K562 (cell line): Measurements from ENCODE around the gene F12. TPM values are rescaled to one million over a fixed set of nuclear protein-coding genes. Genes with fewer than 3 reads are reported as not detected.

ENCODE experiments used
- BRD4 ChIP-seq: fragments of 200-600 bp; sonication (generic); IDR thresholded peaks from 2 replicates; pipeline ENCODE4 v1.6.1; 2017; ENCODE audit warnings: inconsistent platforms
- BRD9 ChIP-seq: fragments of 450-650 bp; IDR thresholded peaks from 2 replicates; pipeline ENCODE4 v1.6.1; 2018; ENCODE audit warnings: low read depth; ENCODE audit not compliant: partially characterized antibody
- COPS2 ChIP-seq: fragments of 450-650 bp; conservative IDR thresholded peaks from 2 replicates; pipeline ENCODE4 v1.6.1; 2016; ENCODE audit warnings: mild to moderate bottlenecking, moderate library complexity
- EGR1 ChIP-seq: fragments of 450-650 bp; conservative IDR thresholded peaks from 2 replicates; pipeline ENCODE4 v1.6.1; 2017; ENCODE audit warnings: mild to moderate bottlenecking
- ETS1 ChIP-seq: conservative IDR thresholded peaks from 2 replicates; pipeline ENCODE4 v1.6.1; 2011; ENCODE audit warnings: low read depth, mild to moderate bottlenecking, low read length; ENCODE audit not compliant: control insufficient read depth
- FOSL1 ChIP-seq: fragments of 200-800 bp; sonication (Bioruptor generic); conservative IDR thresholded peaks from 2 replicates; pipeline ENCODE4 v1.6.1; 2016; ENCODE audit warnings: missing genetic modification characterization, missing compliant biosample characterization
- HIVEP1 ChIP-seq: fragments of 250-450 bp; sonication (Bioruptor Pico); IDR thresholded peaks from 2 replicates; pipeline ENCODE4 v1.4.0; 2020; ENCODE audit warnings: mild to moderate bottlenecking
- IRF1 ChIP-seq: sonication (generic); formaldehyde crosslinking; IDR thresholded peaks from 2 replicates; pipeline ENCODE4 v1.8.0; 2022; ENCODE audit warnings: missing genetic modification reagents, mild to moderate bottlenecking, borderline replicate concordance
- LARP7 ChIP-seq: fragments of 450-650 bp; IDR thresholded peaks from 2 replicates; pipeline ENCODE4 v1.6.1; 2016
- MAFK ChIP-seq: IDR thresholded peaks from 2 replicates; pipeline ENCODE4 v1.6.1; 2011; ENCODE audit warnings: low read length, improper control_type of control experiment
- NFIX ChIP-seq: fragments of 250-450 bp; sonication (Bioruptor Pico); IDR thresholded peaks from 2 replicates; pipeline ENCODE4 v1.4.0; 2020; ENCODE audit warnings: low read depth, mild to moderate bottlenecking, moderate library complexity
- RBM25 ChIP-seq: fragments of 200-400 bp; formaldehyde crosslinking; IDR thresholded peaks from 2 replicates; pipeline ENCODE4 v1.6.1; 2018; ENCODE audit warnings: low read length, low read depth, moderate library complexity; ENCODE audit not compliant: severe bottlenecking
- TAF1 ChIP-seq: IDR thresholded peaks from 2 replicates; pipeline ENCODE4 v1.6.1; 2011; ENCODE audit warnings: mild to moderate bottlenecking, low read length, moderate library complexity; ENCODE audit not compliant: insufficient read depth, control insufficient read depth, severe bottlenecking; ENCODE audit errors: extremely low read depth
- U2AF1 ChIP-seq: fragments of 200-400 bp; formaldehyde crosslinking; optimal IDR thresholded peaks from 2 replicates; pipeline ENCODE3; 2017; ENCODE audit warnings: mild to moderate bottlenecking, low read depth, low read length, moderate library complexity
- ZNF347 ChIP-seq: fragments of 450-650 bp; formaldehyde crosslinking; IDR thresholded peaks from 2 replicates; pipeline ENCODE4 v1.4.0; 2020; ENCODE audit warnings: low read depth, mild to moderate bottlenecking, moderate library complexity
- polyA plus RNA-seq, 8 experiments: library from polyadenylated mRNA; depleted of rRNA in 4 of 8; stranded (reverse) in 5 of 8; unstranded in 3 of 8; fragments of >200 nt; fragmentation: Nextera tagmentation in 2 of 8; fragmentation: Illumina TruSeq in 1 of 8; extraction: Ambion mirVana in 2 of 8; extraction: Trizol in 1 of 8; gene quantifications; 2 replicates each; pipeline versions ENCODE4 v1.2.1 to v1.2.3, GENCODE V29; 2011 to 2014; ENCODE audit warnings: inconsistent platforms in 1 of 8, missing spikeins in 1 of 8
- total RNA-seq, 7 experiments: library from RNA; depleted of rRNA in 6 of 7; stranded (reverse); fragments of >200 nt in 6 of 7; fragmentation: Illumina TruSeq in 2 of 7; extraction: Trizol in 2 of 7; gene quantifications; 2 replicates each; pipeline versions ENCODE4 v1.2.1 to v1.2.3, GENCODE V29; 2011 to 2021; ENCODE audit warnings: low replicate concordance in 1 of 7
- TF ChIP-seq, protein P1 (sequence below): fragments of 450-650 bp; IDR thresholded peaks from 2 replicates; pipeline ENCODE4 v1.7.0; 2016; ENCODE audit warnings: borderline replicate concordance
- TF ChIP-seq, protein P2 (sequence below): fragments of 250-450 bp; sonication (Bioruptor Pico); IDR thresholded peaks from 2 replicates; pipeline ENCODE4 v1.5.0; 2021
- TF ChIP-seq, protein P3 (sequence below): fragments of 250-450 bp; sonication (Bioruptor Pico); IDR thresholded peaks from 2 replicates; pipeline ENCODE4 v1.4.0; 2020

F12 gene
- total and polyA plus RNA-seq, 9 of the 15 experiments (the other 6 are each of a cell fraction or from before 2014, with no cell fraction given), result 0.59 to 18.3 (median 3.6) TPM

GRCh38 chr5:177425801-177426565 lies 16.6 kb upstream of the F12 start (continued):
- TF ChIP-seq, protein P1, sequence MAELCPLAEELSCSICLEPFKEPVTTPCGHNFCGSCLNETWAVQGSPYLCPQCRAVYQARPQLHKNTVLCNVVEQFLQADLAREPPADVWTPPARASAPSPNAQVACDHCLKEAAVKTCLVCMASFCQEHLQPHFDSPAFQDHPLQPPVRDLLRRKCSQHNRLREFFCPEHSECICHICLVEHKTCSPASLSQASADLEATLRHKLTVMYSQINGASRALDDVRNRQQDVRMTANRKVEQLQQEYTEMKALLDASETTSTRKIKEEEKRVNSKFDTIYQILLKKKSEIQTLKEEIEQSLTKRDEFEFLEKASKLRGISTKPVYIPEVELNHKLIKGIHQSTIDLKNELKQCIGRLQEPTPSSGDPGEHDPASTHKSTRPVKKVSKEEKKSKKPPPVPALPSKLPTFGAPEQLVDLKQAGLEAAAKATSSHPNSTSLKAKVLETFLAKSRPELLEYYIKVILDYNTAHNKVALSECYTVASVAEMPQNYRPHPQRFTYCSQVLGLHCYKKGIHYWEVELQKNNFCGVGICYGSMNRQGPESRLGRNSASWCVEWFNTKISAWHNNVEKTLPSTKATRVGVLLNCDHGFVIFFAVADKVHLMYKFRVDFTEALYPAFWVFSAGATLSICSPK, result no peak
- TF ChIP-seq RBM25, result peak; percentile 89
- peak; percentile 96 for TF ChIP-seq EGR1
- TF ChIP-seq HIVEP1, result no peak
- no peak for TF ChIP-seq IRF1 (CRISPR knock-in tag)
- no peak; the same call in 1 of the 2 replicates for TF ChIP-seq ETS1
- no peak for TF ChIP-seq NFIX
- no peak for TF ChIP-seq U2AF1
- TF ChIP-seq MAFK, result no peak
- 0 out of 2 replicates have a peak, but pooled peaks have one; percentile 5 for TF ChIP-seq FOSL1 (tag)
- no peak for TF ChIP-seq ZNF347 (CRISPR knock-in tag)
- TF ChIP-seq, protein P2, sequence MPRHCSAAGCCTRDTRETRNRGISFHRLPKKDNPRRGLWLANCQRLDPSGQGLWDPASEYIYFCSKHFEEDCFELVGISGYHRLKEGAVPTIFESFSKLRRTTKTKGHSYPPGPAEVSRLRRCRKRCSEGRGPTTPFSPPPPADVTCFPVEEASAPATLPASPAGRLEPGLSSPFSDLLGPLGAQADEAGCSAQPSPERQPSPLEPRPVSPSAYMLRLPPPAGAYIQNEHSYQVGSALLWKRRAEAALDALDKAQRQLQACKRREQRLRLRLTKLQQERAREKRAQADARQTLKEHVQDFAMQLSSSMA (CRISPR knock-in tag), result no peak
- no peak; the same call in 1 of the 2 replicates for TF ChIP-seq BRD4
- TF ChIP-seq, protein P3, sequence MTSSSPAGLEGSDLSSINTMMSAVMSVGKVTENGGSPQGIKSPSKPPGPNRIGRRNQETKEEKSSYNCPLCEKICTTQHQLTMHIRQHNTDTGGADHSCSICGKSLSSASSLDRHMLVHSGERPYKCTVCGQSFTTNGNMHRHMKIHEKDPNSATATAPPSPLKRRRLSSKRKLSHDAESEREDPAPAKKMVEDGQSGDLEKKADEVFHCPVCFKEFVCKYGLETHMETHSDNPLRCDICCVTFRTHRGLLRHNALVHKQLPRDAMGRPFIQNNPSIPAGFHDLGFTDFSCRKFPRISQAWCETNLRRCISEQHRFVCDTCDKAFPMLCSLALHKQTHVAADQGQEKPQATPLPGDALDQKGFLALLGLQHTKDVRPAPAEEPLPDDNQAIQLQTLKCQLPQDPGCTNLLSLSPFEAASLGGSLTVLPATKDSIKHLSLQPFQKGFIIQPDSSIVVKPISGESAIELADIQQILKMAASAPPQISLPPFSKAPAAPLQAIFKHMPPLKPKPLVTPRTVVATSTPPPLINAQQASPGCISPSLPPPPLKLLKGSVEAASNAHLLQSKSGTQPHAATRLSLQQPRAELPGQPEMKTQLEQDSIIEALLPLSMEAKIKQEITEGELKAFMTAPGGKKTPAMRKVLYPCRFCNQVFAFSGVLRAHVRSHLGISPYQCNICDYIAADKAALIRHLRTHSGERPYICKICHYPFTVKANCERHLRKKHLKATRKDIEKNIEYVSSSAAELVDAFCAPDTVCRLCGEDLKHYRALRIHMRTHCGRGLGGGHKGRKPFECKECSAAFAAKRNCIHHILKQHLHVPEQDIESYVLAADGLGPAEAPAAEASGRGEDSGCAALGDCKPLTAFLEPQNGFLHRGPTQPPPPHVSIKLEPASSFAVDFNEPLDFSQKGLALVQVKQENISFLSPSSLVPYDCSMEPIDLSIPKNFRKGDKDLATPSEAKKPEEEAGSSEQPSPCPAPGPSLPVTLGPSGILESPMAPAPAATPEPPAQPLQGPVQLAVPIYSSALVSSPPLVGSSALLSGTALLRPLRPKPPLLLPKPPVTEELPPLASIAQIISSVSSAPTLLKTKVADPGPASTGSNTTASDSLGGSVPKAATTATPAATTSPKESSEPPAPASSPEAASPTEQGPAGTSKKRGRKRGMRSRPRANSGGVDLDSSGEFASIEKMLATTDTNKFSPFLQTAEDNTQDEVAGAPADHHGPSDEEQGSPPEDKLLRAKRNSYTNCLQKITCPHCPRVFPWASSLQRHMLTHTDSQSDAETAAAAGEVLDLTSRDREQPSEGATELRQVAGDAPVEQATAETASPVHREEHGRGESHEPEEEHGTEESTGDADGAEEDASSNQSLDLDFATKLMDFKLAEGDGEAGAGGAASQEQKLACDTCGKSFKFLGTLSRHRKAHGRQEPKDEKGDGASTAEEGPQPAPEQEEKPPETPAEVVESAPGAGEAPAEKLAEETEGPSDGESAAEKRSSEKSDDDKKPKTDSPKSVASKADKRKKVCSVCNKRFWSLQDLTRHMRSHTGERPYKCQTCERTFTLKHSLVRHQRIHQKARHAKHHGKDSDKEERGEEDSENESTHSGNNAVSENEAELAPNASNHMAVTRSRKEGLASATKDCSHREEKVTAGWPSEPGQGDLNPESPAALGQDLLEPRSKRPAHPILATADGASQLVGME (CRISPR knock-in tag), result no peak
- no peak for TF ChIP-seq LARP7
- TF ChIP-seq TAF1, result peak; percentile 67
- peak; percentile 77 for TF ChIP-seq BRD9
- TF ChIP-seq COPS2, result no peak
